ENCODE measurements around the gene COL26A1. TPM values are rescaled to one million over a fixed set of nuclear protein-coding genes. Genes with fewer than 3 reads are reported as not detected.

Gene COL26A1
- total RNA-seq, 1 experiment from 2014 or later = 42.6 TPM

- Mint-ChIP-seq H3K36me3 (ENCODE audit: insufficient read depth in 1 of 3, low read depth in 3 of 3) (no peaks in the 10 kb centered on the region), H3K4me1 (peaks cover 0 to 7% of the 10 kb centered on the region in 2 experiments; a peak in 1 of 4 replicates), H3K9me3 (no peaks in the 10 kb centered on the region), H3K27me3 (ENCODE audit: low read depth) (peaks cover 22% of the 10 kb centered on the region), H3K4me3 (no peak overlapping the region), H3K27ac (no peak overlapping the region; a peak in 1 of 7 replicates)
- Histone ChIP-seq H2BK15ac (ENCODE audit: low read depth, low read length) (no peak overlapping the region), H2BK5ac (ENCODE audit: insufficient read length, low read length) (no peak overlapping the region), H4K20me1 (ENCODE audit: control insufficient read depth, insufficient read depth, insufficient read length) (no peaks in the 10 kb centered on the region), H3K9me3 (ENCODE audit: control insufficient read depth, low read depth, low read length) (no peaks in the 10 kb centered on the region), H3K23ac (ENCODE audit: insufficient read length, low read depth, low read length) (no peak overlapping the region), H3K9ac (ENCODE audit: extremely low read depth, insufficient read length, low read length) (no peak overlapping the region), H2BK20ac (ENCODE audit: low read depth, low read length, poor library complexity, severe bottlenecking) (no peak overlapping the region), H4K8ac (replicated peaks; ENCODE audit: insufficient read length, low read depth, low read length) (no peak overlapping the region), H2AFZ (ENCODE audit: low read length) (no peak overlapping the region), H3K56ac (ENCODE audit: insufficient read length, low read depth, low read length) (no peak overlapping the region), H2BK12ac (ENCODE audit: insufficient read length, low read depth, low read length) (no peak overlapping the region), H2BK120ac (ENCODE audit: low read depth, low read length, poor library complexity, severe bottlenecking) (no peak overlapping the region), H3K27ac (ENCODE audit: insufficient read length, low read depth, low read length) (no peak overlapping the region), H3T11ph (ENCODE audit: low read length) (no peak overlapping the region), H3K23me2 (ENCODE audit: insufficient read length, low read depth, low read length, poor library complexity, severe bottlenecking) (no peaks in the 10 kb centered on the region), H3K79me2 (ENCODE audit: insufficient read depth, low read length) (no peaks in the 10 kb centered on the region), H4K91ac (ENCODE audit: insufficient read length, low read depth, low read length) (no peak overlapping the region), H3K14ac (ENCODE audit: insufficient read depth, low read length) (no peak overlapping the region), H4K5ac (ENCODE audit: insufficient read length, low read depth, low read length) (no peak overlapping the region), H3K18ac (ENCODE audit: insufficient read length, low read depth, low read length) (no peak overlapping the region), H3K4me2 (ENCODE audit: insufficient read depth, insufficient read length, low read length) (no peak overlapping the region), H3K4ac (ENCODE audit: low read depth, low read length) (no peak overlapping the region), H2AK5ac (ENCODE audit: insufficient read length, low read length) (no peak overlapping the region), H3K79me1 (ENCODE audit: insufficient read depth, low read depth, low read length, poor library complexity, severe bottlenecking) (no peaks in the 10 kb centered on the region), H3K27me3 (ENCODE audit: insufficient read depth, low read length) (no peaks in the 10 kb centered on the region), H3K4me1 (ENCODE audit: insufficient read depth, low read length) (no peaks in the 10 kb centered on the region)
- TF ChIP-seq CTCF (conservative IDR thresholded peaks at IDR 0.05) = no peak
- WGBS (ENCODE audit: extremely low coverage, insufficient read length, low lambda C conversion rate) = no CpG with 5 or more reads among the region's 5 CpGs
- no peak for DNase-seq
Observed at GRCh38 chr7:101589052-101589451, 226.4 kb downstream of the COL26A1 start.
